ENCODE measurements around the gene GPATCH2L.

DNA sequence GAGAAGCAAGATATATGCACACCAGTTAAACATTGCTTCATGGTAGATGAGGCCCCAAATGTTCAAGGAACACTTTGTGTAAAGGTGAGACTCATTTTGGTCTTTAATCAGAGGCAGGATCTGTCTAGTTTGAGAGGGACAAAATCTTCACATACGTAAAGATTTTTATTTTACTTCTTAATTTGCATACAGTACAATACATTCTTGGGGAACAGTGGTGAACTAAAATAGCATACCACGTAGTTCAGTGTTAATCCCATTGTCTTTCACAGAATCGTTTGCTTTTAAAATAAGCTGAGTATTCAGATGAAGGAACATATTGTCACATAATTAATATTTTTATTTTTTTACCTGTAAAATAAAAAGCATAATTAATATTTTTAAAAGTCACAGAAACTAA lies 43.3 kb downstream of the GPATCH2L start:
- TF ChIP-seq, protein P1, sequence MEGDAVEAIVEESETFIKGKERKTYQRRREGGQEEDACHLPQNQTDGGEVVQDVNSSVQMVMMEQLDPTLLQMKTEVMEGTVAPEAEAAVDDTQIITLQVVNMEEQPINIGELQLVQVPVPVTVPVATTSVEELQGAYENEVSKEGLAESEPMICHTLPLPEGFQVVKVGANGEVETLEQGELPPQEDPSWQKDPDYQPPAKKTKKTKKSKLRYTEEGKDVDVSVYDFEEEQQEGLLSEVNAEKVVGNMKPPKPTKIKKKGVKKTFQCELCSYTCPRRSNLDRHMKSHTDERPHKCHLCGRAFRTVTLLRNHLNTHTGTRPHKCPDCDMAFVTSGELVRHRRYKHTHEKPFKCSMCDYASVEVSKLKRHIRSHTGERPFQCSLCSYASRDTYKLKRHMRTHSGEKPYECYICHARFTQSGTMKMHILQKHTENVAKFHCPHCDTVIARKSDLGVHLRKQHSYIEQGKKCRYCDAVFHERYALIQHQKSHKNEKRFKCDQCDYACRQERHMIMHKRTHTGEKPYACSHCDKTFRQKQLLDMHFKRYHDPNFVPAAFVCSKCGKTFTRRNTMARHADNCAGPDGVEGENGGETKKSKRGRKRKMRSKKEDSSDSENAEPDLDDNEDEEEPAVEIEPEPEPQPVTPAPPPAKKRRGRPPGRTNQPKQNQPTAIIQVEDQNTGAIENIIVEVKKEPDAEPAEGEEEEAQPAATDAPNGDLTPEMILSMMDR (conservative IDR thresholded peaks at IDR 0.05 in 1 of 2, IDR thresholded peaks at IDR 0.05 in 1 of 2; ENCODE audit: extremely low read depth in 1 of 2, insufficient read depth in 1 of 2, low read depth in 1 of 2, low read length in 2 of 2): no peak
- no peak for TF ChIP-seq EZH2 (IDR thresholded peaks at IDR 0.05; ENCODE audit: borderline replicate concordance, low read length)
